OCI-LY3 (cell line): ENCODE data around the gene CDC20B.

ENCODE experiments used
- EZH2phosphoT487 ChIP-seq: fragments of 200-600 bp; shearing (Covaris generic); IDR thresholded peaks from 2 replicates; pipeline ENCODE4 v1.6.1; 2018; ENCODE audit warnings: antibody characterized with exemption, mixed run types, low read depth
- TF ChIP-seq, protein P1 (sequence below): fragments of 200-600, 300-600 bp; sonication (generic); IDR thresholded peaks from 2 replicates; pipeline ENCODE4 v1.5.1; 2014; ENCODE audit warnings: antibody characterized with exemption, low read length, low read depth

DNA sequence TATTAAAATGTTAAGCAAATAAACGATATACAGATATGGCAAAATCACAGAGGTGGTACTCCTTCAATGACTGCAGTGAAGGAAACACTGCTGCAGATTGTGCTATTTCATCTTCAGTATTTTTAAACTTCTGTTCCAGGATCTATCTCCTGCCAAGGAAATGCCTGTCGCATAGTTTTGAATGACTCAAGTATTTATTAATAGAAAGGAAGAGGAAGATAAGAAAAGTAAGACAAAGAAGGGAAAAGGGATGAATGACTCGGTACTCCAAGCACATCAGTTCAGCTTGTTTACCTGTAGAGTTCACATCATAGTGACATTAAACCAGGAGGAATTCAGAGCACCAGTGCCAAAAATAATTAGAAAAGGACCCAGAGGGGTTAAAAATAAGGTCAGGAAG, 18.1 kb downstream of the CDC20B start:
- TF ChIP-seq, protein P1, sequence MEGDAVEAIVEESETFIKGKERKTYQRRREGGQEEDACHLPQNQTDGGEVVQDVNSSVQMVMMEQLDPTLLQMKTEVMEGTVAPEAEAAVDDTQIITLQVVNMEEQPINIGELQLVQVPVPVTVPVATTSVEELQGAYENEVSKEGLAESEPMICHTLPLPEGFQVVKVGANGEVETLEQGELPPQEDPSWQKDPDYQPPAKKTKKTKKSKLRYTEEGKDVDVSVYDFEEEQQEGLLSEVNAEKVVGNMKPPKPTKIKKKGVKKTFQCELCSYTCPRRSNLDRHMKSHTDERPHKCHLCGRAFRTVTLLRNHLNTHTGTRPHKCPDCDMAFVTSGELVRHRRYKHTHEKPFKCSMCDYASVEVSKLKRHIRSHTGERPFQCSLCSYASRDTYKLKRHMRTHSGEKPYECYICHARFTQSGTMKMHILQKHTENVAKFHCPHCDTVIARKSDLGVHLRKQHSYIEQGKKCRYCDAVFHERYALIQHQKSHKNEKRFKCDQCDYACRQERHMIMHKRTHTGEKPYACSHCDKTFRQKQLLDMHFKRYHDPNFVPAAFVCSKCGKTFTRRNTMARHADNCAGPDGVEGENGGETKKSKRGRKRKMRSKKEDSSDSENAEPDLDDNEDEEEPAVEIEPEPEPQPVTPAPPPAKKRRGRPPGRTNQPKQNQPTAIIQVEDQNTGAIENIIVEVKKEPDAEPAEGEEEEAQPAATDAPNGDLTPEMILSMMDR, result no peak
- no peak for TF ChIP-seq EZH2phosphoT487
